Kidney epithelial cell (primary cell): ENCODE data around the gene FAM184A. TPM values are rescaled to one million over a fixed set of nuclear protein-coding genes. Genes with fewer than 3 reads are reported as not detected.

Experiments used
- DNase-seq: peaks from one replicate; pipeline ENCODE4 v3.0.0-alpha.2; 2010; ENCODE audit warnings: low read depth
- H3K27me3 ChIP-seq: 2 replicates; pipeline ENCODE4 v1.6.0; 2011; ENCODE audit warnings: low read length; ENCODE audit not compliant: control insufficient read depth, insufficient read depth
- H3K36me3 ChIP-seq: 2 replicates; pipeline ENCODE4 v1.5.1; 2011; ENCODE audit warnings: low read length; ENCODE audit not compliant: control insufficient read depth, insufficient read depth
- H3K4me3 ChIP-seq: 2 replicates; pipeline ENCODE4 v1.5.1; 2011; ENCODE audit warnings: low read depth, mild to moderate bottlenecking, control low read depth, low read length
- total RNA-seq: library from RNA; depleted of rRNA; stranded (reverse); fragments of >200 nt; gene quantifications from 2 replicates; pipeline ENCODE4 v1.2.3, GENCODE V29; 2015
- TF ChIP-seq, protein P1 (sequence below): IDR thresholded peaks from 2 replicates; pipeline ENCODE4 v1.5.1; 2011; ENCODE audit warnings: mild to moderate bottlenecking, moderate library complexity, low read length, control low read depth, inconsistent platforms; ENCODE audit not compliant: insufficient read depth, poor library complexity, severe bottlenecking

FAM184A gene
- total RNA-seq, 1 donor from 2014 or later, result 2.0 TPM

DNA sequence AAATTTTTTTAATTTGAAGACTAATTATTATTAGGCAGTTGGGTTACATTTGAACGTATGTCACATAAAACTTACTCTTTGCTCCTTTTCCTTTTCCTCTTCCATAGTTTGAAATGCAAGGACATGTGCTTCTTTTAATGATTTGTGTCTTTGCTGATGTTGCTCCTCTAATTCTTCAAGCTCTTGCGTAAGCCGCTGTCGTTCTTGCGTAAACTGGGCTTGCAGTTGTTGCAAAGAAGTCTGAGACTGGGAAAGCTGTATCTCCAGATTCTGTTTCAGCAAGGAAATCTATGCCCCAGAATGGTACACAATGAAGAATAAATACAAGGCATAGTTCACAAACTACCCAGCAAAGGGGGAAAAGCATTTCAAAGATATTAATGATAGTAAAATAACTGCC is 98.4 kb downstream of the FAM184A start:
- H3K36me3 ChIP-seq, result no peaks in the 10 kb centered on the region
- TF ChIP-seq, protein P1, sequence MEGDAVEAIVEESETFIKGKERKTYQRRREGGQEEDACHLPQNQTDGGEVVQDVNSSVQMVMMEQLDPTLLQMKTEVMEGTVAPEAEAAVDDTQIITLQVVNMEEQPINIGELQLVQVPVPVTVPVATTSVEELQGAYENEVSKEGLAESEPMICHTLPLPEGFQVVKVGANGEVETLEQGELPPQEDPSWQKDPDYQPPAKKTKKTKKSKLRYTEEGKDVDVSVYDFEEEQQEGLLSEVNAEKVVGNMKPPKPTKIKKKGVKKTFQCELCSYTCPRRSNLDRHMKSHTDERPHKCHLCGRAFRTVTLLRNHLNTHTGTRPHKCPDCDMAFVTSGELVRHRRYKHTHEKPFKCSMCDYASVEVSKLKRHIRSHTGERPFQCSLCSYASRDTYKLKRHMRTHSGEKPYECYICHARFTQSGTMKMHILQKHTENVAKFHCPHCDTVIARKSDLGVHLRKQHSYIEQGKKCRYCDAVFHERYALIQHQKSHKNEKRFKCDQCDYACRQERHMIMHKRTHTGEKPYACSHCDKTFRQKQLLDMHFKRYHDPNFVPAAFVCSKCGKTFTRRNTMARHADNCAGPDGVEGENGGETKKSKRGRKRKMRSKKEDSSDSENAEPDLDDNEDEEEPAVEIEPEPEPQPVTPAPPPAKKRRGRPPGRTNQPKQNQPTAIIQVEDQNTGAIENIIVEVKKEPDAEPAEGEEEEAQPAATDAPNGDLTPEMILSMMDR, result no peak
- no peaks in the 10 kb centered on the region for H3K27me3 ChIP-seq
- H3K4me3 ChIP-seq, result no peak overlapping the region
- DNase-seq, result no peak

DNA sequence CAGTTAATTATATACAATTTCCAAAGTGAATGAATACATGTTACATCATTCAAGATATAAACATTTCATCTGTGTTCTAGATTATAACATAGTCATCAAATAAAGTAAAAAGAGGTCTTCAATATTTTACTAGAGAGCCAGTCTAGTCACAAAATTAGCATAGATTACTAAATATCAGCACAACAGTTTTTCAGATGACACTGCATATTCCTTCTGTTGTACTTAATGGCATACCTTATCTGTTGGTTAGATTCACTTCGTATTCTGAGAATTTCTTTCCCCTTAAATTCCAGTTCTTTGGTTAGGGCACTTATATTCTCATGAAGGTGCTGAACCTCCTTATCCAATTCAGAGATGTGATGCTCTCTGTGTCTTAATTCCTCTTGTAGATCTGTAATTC is 103.7 kb downstream of the FAM184A start:
- no peaks in the 10 kb centered on the region for H3K36me3 ChIP-seq
- TF ChIP-seq, protein P1, result no peak

DNA sequence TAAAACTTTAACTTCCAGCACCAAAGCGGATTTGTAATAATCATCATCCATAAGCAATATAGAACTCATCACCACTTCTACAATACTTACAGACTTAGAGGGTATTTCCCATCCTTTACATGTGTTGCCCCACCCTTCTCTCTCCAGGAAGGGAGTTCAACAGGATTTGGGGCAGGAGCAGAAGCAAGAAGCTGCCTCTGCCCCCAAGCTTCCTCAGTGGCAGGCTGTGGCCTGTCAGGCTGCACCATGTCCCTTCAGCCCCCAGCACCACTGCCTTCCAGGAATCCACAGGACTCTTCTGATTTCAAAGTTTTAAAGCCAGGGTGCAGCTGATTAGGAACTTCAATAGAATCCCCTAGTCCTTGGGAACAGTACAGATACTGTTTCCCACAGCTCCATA is 106.8 kb downstream of the FAM184A start:
- Histone ChIP-seq H3K36me3 (no peaks in the 10 kb centered on the region), H3K27me3 (no peaks in the 10 kb centered on the region), H3K4me3 (no peak overlapping the region)
- no peak for DNase-seq
- TF ChIP-seq, protein P1, result no peak

More for the DNA sequence above, 103.7 kb downstream of the FAM184A start:
- Histone ChIP-seq H3K27me3 (no peaks in the 10 kb centered on the region), H3K4me3 (no peak overlapping the region)
- DNase-seq, result no peak

DNA sequence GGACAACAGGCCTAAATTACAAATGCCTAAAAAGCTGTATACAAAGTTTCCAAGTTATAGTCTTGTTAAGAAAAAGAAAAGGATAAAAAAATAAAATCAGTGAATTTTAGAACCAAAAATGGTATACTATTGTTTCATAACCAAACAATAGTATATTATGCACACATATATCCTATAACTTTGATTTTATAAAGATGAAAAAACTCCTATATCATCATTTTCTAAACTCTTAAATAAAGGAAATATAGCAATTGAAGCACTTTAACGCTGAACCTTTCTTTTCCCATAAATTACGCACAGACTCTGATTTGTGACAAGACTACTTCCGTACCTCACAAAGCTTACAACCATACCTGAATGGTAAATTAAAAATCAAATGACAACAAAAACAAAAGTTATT is 107.6 kb downstream of the FAM184A start:
- no peak for DNase-seq
- Histone ChIP-seq H3K36me3 (no peaks in the 10 kb centered on the region), H3K4me3 (no peak overlapping the region), H3K27me3 (no peaks in the 10 kb centered on the region)
- TF ChIP-seq, protein P1, result no peak

DNA sequence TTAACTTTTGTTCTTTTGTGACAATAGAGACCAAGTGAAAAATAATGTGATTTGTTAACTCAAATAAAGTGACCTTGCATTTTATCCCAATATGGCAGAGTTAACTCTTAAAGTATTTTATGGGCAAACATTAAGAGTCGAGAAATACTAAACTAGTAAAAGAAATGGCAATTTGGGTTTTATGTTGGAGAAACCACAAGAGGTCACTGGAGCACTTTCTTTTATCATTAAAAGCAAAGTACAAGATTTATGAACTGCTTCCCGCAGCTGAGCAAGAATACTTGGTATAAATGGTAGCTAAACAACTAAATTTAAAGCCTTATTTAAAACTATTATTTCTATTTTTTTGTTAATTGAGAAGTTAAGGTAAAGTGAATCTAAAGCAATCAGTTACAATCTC is 110.0 kb downstream of the FAM184A start:
- H3K27me3 ChIP-seq, result no peaks in the 10 kb centered on the region
- no peak for DNase-seq
- no peaks in the 10 kb centered on the region for H3K36me3 ChIP-seq
- TF ChIP-seq, protein P1, result peak; percentile 14
- H3K4me3 ChIP-seq, result no peak overlapping the region

DNA sequence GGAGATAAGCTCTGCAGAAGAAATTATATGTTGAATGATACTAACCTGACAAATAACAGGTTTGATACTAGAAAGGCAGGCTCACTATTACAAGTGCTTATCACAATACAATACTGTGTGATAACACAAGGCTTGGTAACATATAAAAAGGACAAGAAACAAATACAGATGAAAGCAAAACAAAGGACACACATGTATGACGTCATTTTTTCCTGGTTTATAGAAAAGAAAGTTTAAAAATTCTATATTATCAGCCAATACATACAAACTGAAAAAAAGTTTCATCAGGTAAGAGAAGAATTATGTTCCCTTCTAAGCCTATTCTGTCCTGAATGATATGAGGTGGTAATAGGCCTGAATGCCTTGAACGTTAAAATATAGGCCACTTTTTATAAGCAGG is 111.2 kb downstream of the FAM184A start:
- Histone ChIP-seq H3K27me3 (no peaks in the 10 kb centered on the region), H3K4me3 (no peak overlapping the region), H3K36me3 (no peaks in the 10 kb centered on the region)
- TF ChIP-seq, protein P1, result no peak
- no peak for DNase-seq
